MM.1S (cell line): ENCODE data around the gene RAB11FIP4.

ENCODE experiments used
- DNase-seq: peaks from one replicate; pipeline ENCODE4 v3.0.0-alpha.2; 2015
- H2AFZ ChIP-seq: fragments of 300-600 bp; sonication (generic); 2 replicates; pipeline ENCODE4 v1.6.0; 2016; ENCODE audit warnings: antibody characterized with exemption, low read length
- H3F3A ChIP-seq: fragments of 300-600 bp; sonication (generic); 2 replicates; pipeline ENCODE4 v1.6.1; 2016; ENCODE audit warnings: mild to moderate bottlenecking, antibody characterized with exemption, low read length, moderate library complexity, mixed read lengths; ENCODE audit not compliant: insufficient read depth
- H3K27ac ChIP-seq: fragments of 300-600 bp; sonication (generic); 2 replicates; pipeline ENCODE4 v1.5.1; 2016; ENCODE audit warnings: mild to moderate bottlenecking, low read length
- H3K27me3 ChIP-seq: fragments of 300-600 bp; sonication (generic); replicated peaks from 2 replicates; pipeline ENCODE4 v1.6.0; 2016; ENCODE audit warnings: low read length; ENCODE audit not compliant: insufficient read depth
- H3K36me3 ChIP-seq: fragments of 300-600 bp; sonication (generic); replicated peaks from 2 replicates; pipeline ENCODE4 v1.6.1; 2016; ENCODE audit warnings: mild to moderate bottlenecking, low read length, mixed read lengths; ENCODE audit not compliant: insufficient read depth
- H3K4me1 ChIP-seq: fragments of 300-600 bp; sonication (generic); 2 replicates; pipeline ENCODE4 v1.6.1; 2016; ENCODE audit warnings: low read length, mixed read lengths
- H3K4me2 ChIP-seq: fragments of 300-600 bp; sonication (generic); 2 replicates; pipeline ENCODE4 v1.6.0; 2016; ENCODE audit warnings: low read depth, low read length
- H3K4me3 ChIP-seq: fragments of 300-600 bp; sonication (generic); 2 replicates; pipeline ENCODE4 v1.5.1; 2016; ENCODE audit warnings: low read length, mixed read lengths
- H3K79me2 ChIP-seq: fragments of 300-600 bp; sonication (generic); 2 replicates; pipeline ENCODE4 v1.6.1; 2016; ENCODE audit warnings: mixed run types, low read length, mixed read lengths
- H3K9ac ChIP-seq: fragments of 300-600 bp; sonication (generic); 2 replicates; pipeline ENCODE4 v1.6.1; 2016; ENCODE audit warnings: low read length, mixed read lengths
- H3K9me2 ChIP-seq: fragments of 300-600 bp; sonication (generic); replicated peaks from 2 replicates; pipeline ENCODE4 v1.6.1; 2016; ENCODE audit warnings: mild to moderate bottlenecking, low read length, mixed read lengths; ENCODE audit not compliant: insufficient read depth
- H3K9me3 ChIP-seq: fragments of 300-600 bp; sonication (generic); replicated peaks from 2 replicates; pipeline ENCODE4 v1.6.1; 2016; ENCODE audit warnings: mild to moderate bottlenecking, low read length, mixed read lengths; ENCODE audit not compliant: insufficient read depth
- H4K20me1 ChIP-seq: fragments of 300-600 bp; sonication (generic); 2 replicates; pipeline ENCODE4 v1.6.1; 2016; ENCODE audit warnings: mild to moderate bottlenecking, low read length, moderate library complexity, mixed read lengths; ENCODE audit not compliant: insufficient read depth
- EZH2 ChIP-seq: fragments of 300-600 bp; sonication (generic); optimal IDR thresholded peaks from 2 replicates; pipeline ENCODE3; 2017; ENCODE audit warnings: low read depth, mild to moderate bottlenecking, antibody characterized with exemption, low read length, mixed read lengths
- EZH2phosphoT487 ChIP-seq: fragments of 300-600 bp; sonication (generic); IDR thresholded peaks from 2 replicates; pipeline ENCODE4 v1.6.1; 2018; ENCODE audit warnings: antibody characterized with exemption, low read length
- TF ChIP-seq, protein P1 (sequence below): fragments of 300-600 bp; sonication (generic); IDR thresholded peaks from 2 replicates; pipeline ENCODE4 v1.5.1; 2016; ENCODE audit warnings: antibody characterized with exemption, low read length, mixed read lengths

RAB11FIP4 gene

DNA sequence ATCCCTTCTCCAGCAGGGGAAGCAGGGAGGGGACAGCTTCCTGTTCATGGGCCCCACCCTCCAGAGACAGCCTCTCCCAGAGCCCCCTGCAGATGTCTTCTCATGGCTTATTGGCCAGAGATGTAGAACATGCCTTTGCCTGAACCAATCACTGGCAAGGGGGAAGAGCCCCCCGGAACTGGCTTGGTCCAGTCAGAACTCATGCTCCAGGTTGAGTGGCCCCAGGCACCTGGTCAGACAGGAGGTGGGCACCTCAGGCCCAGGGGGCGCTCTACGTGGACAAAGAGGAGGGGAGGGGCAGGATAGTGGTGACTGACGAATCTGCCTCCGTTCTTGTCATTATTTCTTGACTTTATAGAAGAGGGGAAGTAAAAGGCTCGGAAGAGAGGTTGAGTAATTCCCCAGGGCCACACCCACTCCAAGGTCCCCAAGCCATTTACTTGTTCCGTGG lies 23.6 kb downstream of the RAB11FIP4 start:
- H3K4me3 ChIP-seq, result no peak overlapping the region
- H4K20me1 ChIP-seq, result no peaks in the 10 kb centered on the region
- H3K4me1 ChIP-seq, result no peaks in the 10 kb centered on the region
- DNase-seq, result no peak
- H3K4me2 ChIP-seq, result no peak overlapping the region
- H3K9ac ChIP-seq, result no peak overlapping the region
- H3F3A ChIP-seq, result no peaks in the 10 kb centered on the region
- no peak overlapping the region for H3K27ac ChIP-seq
- H2AFZ ChIP-seq, result no peak overlapping the region
- H3K9me3 ChIP-seq, result no peaks in the 10 kb centered on the region
- H3K79me2 ChIP-seq, result no peaks in the 10 kb centered on the region
- H3K27me3 ChIP-seq, result no peaks in the 10 kb centered on the region; the same call in 1 of the 2 replicates
- H3K36me3 ChIP-seq, result no peaks in the 10 kb centered on the region
- TF ChIP-seq EZH2 (no peak), EZH2phosphoT487 (no peak)
- TF ChIP-seq, protein P1, sequence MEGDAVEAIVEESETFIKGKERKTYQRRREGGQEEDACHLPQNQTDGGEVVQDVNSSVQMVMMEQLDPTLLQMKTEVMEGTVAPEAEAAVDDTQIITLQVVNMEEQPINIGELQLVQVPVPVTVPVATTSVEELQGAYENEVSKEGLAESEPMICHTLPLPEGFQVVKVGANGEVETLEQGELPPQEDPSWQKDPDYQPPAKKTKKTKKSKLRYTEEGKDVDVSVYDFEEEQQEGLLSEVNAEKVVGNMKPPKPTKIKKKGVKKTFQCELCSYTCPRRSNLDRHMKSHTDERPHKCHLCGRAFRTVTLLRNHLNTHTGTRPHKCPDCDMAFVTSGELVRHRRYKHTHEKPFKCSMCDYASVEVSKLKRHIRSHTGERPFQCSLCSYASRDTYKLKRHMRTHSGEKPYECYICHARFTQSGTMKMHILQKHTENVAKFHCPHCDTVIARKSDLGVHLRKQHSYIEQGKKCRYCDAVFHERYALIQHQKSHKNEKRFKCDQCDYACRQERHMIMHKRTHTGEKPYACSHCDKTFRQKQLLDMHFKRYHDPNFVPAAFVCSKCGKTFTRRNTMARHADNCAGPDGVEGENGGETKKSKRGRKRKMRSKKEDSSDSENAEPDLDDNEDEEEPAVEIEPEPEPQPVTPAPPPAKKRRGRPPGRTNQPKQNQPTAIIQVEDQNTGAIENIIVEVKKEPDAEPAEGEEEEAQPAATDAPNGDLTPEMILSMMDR, result no peak
- no peaks in the 10 kb centered on the region for H3K9me2 ChIP-seq

DNA sequence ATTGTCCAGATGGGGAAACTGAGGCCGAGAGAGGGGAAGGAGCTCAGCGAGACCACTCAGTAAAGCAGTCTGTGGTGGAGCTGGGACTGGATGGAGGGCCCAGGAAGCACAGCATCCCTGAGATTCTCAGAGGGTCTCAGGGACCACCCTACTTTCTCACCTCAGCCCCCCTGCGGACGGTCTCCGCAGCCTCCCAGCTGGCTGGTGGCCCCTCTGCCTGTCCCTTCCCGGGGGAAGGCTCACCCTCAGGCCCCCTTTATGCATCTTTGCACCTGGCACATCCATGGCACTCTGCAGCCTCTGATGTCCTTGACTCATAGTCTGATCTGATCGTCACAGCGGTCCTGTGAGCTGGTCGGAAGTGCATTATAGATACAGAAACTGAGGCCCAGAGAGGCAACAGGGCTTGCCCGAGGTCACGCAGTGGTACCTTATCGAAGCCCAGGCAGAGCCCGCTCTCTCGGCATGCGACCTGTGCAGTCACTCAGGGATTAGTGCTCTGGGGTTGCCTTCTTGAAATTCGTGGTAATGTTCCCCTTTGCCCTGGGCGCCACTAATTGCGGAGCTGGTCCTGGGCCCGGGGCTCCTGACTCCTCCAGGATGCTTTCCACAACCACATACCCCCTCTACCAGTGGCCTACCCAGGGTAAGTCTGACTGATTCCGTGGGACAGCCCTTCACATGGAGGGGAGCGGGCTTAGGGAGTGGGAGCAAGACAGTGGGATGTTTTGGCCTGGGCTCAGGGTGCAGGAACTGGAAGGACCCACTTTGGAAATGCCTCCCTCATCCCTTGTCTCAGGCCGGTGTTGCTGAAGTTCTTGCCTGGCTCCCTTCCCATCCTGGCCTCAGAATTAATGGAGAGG lies 24.4 kb downstream of the RAB11FIP4 start:
- Histone ChIP-seq H2AFZ (no peak overlapping the region), H3K79me2 (no peaks in the 10 kb centered on the region), H3K9ac (no peak overlapping the region), H3K9me2 (no peaks in the 10 kb centered on the region), H3K4me1 (no peaks in the 10 kb centered on the region), H3K4me3 (no peak overlapping the region), H4K20me1 (no peaks in the 10 kb centered on the region), H3K27me3 (no peaks in the 10 kb centered on the region; the same call in 1 of the 2 replicates), H3K4me2 (no peak overlapping the region), H3K36me3 (no peaks in the 10 kb centered on the region), H3K27ac (no peak overlapping the region), H3K9me3 (no peaks in the 10 kb centered on the region), H3F3A (no peaks in the 10 kb centered on the region)
- TF ChIP-seq EZH2 (no peak), EZH2phosphoT487 (no peak)
- TF ChIP-seq, protein P1, result no peak
- DNase-seq, result no peak

DNA sequence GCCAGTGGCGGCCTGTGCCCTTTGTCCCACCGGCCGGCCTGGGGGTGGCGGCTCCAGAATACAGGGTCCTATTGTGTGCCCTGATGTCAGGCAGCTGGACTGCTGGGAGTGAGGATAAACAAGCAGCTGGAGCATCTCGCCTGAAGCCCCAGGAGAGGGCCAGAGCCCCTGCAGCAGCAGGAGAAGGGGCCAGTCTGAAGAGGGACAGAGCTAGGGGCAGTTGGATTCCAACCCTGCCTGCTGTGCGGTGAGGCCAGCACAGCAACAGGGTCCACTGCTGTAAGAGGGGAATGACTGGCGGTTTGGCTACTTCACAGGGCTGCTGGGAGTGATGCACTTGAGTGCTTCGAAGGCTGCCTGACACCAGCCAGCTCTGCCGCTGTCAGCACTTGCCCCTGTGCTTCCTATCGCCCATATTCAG lies 25.0 kb downstream of the RAB11FIP4 start:
- Histone ChIP-seq H3K4me3 (no peak overlapping the region), H3K4me2 (no peak overlapping the region)
- TF ChIP-seq EZH2 (no peak), EZH2phosphoT487 (no peak)
- TF ChIP-seq, protein P1, result no peak

More for the DNA sequence above, 25.0 kb downstream of the RAB11FIP4 start:
- Histone ChIP-seq H3F3A (no peaks in the 10 kb centered on the region), H2AFZ (no peak overlapping the region), H4K20me1 (no peaks in the 10 kb centered on the region), H3K9me2 (no peaks in the 10 kb centered on the region), H3K27me3 (no peaks in the 10 kb centered on the region; the same call in 1 of the 2 replicates), H3K9me3 (no peaks in the 10 kb centered on the region), H3K36me3 (no peaks in the 10 kb centered on the region), H3K27ac (no peak overlapping the region), H3K79me2 (no peaks in the 10 kb centered on the region), H3K9ac (no peak overlapping the region), H3K4me1 (no peaks in the 10 kb centered on the region)
- DNase-seq, result no peak
